Hematopoietic multipotent progenitor cell treated with erythropoietin and hydrocortisone succinate and interleukin-3 and kit ligand, for 4 days (in vitro differentiated cells): ENCODE data around the gene PRAMEF5.
"Not testable (repeated sequence)": the region's sequence is repeated elsewhere in the genome, so short reads cannot be mapped to it uniquely, and the experiment has no call there.

ENCODE experiments used
- DNase-seq: peaks from one replicate; pipeline ENCODE4 v3.0.0-alpha.2; 2015

PRAMEF5 gene

DNA sequence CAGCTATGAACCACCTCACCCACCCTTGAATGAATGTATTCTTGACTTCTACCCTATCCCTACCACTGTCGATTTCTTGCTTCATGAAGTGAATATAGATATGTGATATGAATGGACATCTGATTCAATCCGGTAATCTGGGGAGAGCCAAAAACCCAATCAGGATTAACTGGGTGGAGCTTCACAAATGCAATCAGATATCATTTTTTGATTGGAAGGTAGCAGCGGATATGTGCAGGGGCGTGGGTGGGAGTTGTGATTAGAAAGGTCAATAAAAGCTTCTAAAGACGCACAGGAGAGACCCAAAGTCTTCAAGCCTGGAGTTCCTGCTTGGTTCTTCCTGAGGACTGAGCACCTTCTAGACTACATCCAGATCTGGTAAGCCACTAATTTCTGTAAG, at the start of gene PRAMEF5:
PRAMEF5 (plus strand) TSS at position 301 of the 400 bp plus-strand sequence. CDS start 5,071 bp downstream, outside the sequence.
- not testable (repeated sequence) for DNase-seq

DNA sequence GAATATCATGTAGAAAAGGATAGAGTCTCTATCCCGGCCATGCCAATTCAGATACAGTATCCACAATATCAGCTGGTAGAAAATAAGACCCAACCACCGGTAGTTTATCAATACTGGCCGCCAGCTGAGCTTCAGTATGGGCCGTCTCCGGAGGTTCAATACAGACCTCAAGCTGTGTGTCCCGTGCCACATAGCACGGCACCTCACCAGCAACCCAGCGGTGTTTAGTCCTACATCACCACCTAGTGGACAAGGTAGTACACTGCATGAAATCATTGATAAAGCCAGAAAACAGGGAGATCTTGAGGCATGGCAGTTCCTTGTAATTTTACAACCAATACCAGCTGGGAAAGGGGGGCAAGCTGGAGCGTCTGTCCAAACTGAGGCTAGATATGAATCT, 45.3 kb upstream of the PRAMEF5 start:
- not testable (repeated sequence) for DNase-seq

- not testable (repeated sequence) for DNase-seq
Measured at GRCh38 chr1:13216619-13217018, 37.4 kb upstream of the PRAMEF5 start.

DNA sequence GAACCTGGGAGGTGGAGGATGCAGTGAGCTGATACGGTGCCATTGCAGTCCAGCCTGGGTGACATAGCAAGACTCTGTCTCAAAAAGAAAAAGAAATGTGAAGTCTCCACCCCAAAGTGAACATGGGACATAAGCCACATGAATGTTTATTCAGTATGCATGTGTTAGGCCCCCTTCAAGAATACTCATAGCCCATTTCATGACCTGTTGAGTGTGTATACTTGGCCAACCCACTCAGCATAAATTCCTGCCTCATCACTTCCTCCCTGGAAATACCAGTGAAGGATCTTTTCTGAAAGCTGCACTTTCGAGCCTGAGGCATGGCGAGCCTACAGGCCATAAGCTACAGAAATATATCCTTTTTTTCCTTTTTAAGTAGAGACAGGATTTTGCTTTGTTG, 34.8 kb upstream of the PRAMEF5 start:
- not testable (repeated sequence) for DNase-seq

DNA sequence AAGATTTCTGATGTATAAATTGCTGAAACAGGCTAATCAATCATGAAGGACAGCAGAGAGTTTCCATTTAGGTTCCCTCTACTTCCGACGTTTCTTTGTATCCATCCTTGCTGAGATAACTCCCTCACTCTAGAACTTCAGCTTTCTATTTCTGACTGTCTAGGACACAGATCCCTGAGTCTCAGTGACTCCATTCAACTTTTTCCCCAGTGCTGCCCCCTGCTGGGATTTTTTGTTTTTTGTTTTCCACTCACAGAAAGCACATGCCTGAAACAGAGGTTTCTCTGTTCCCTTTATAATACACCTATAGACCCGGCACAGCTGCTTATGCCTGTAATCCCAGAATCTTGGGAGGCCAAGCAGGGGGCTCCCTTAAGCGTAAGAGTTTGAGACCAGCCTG, 31.2 kb upstream of the PRAMEF5 start:
- not testable (repeated sequence) for DNase-seq

- DNase-seq, result no peak
Measured at GRCh38 chr1:13224480-13225060, 29.4 kb upstream of the PRAMEF5 start.

DNA sequence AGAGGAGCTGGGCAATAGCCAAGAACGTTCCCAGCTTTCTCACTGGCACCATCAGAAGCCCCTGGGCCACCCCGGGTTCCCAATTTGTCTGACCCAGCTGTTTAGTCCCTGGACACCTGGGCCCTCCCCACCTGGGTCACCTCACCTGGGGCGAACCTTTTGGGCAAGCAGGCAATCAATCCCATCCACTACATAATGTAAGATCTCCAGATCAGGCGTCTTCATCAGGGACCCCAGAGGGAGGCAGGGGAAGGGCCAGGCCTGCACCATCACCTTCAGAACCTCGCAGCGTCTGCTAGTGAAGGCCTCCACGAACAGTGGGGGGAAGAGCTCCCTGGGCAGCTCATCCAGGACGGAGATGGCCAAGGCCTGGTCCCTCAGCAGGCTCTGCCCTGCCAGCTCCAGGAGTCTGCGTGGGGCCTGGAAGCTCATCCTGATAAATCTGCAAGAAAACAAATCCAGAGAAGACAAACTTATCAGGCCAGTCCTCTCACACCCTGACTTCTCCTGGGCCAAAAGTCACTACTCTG, 28.3 kb upstream of the PRAMEF5 start, which contains the start of gene PRAMEF18:
PRAMEF18 (minus strand) TSS at position 480 of the 530 bp plus-strand sequence; CDS start at position 432, 48 bp downstream.
- DNase-seq, result not testable (repeated sequence)

- DNase-seq, result not testable (repeated sequence)
Measured at GRCh38 chr1:13227271-13228055, 26.5 kb upstream of the PRAMEF5 start.

- DNase-seq, result peak; percentile 76
Measured at GRCh38 chr1:13228343-13228781, 25.6 kb upstream of the PRAMEF5 start.

DNA sequence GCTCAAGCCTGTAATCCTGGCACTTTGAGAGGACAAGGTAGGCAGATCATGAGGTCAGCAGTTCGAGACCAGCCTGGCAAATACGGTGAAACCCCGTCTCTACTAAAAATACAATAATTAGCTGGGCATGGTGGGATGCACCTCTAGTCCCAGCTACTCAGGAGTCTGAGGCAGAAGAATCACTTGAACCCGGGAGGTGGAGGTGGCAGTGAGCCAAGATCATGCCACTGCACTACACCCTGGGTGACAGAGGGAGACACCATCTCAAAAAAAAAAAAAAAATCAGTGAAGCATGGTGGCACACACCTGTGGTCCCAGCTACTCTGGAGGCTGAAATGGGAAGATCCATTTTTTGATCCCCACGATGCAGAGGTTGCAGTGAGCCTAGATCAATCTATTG, 23.9 kb upstream of the PRAMEF5 start:
- DNase-seq, result not testable (repeated sequence)

DNA sequence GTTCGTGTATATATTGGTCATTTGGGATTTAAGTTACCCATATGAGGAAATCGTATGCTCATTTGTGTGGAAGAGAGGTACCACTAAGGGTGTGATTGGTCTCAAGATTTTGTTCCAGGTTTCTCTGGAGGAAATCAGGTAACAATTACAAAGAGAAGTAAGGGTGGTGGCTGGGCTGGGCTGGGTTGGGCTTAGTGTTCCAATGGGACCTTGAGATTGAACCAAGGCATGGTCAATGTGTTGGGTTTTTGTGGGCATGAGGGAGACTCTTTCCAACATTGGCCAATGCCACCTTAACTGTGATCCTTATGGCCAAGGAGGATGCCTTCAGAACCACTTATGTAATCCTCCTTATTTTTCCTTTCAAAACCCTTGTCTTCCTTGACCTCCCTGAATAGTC, 23.4 kb upstream of the PRAMEF5 start:
- not testable (repeated sequence) for DNase-seq

- not testable (repeated sequence) for DNase-seq
Measured at GRCh38 chr1:13231061-13231750, 22.8 kb upstream of the PRAMEF5 start.

DNA sequence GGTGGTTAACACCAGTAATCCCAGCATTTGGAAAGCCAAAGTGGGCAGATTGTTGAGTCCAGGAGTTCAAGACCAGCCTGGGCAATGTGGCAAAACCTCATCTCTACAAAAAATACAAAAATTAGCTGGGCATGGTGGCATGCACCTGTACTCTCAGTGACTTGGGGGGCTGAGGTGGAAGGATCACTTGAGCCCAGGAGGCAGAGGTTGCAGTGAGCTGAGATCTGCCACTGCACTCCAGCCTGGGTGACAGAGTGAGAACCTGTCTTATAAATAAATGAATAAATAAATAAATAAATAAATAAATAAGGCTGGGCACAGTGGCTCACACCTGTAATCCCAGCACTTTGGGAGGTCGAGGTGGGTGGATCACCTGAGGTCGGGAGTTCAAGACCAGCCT, 21.9 kb upstream of the PRAMEF5 start:
- not testable (repeated sequence) for DNase-seq

- DNase-seq, result not testable (repeated sequence)
Measured at GRCh38 chr1:13234057-13234456, 19.9 kb upstream of the PRAMEF5 start.

DNA sequence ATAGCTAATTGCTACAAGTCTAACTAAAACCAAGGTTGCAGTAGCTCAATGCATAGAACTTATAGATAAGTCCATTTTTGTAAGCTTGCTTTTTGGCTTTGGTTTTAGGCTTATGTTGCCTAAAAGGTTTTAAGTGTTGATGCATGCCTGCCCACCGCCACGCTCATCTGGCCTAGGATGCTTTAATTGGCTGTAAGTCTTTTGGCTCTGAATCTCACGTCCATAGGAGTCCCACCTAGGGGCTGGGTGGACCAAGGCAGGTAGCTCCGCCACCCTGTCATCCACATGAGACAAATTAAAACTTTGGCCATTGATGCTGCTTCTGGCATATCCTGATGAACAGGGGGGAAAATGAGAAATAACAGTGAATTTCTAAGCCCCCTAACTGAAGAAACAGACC, 16.4 kb upstream of the PRAMEF5 start:
- DNase-seq, result not testable (repeated sequence)

GRCh38 chr1:13239633-13240032, 14.4 kb upstream of the PRAMEF5 start:
- not testable (repeated sequence) for DNase-seq

DNA sequence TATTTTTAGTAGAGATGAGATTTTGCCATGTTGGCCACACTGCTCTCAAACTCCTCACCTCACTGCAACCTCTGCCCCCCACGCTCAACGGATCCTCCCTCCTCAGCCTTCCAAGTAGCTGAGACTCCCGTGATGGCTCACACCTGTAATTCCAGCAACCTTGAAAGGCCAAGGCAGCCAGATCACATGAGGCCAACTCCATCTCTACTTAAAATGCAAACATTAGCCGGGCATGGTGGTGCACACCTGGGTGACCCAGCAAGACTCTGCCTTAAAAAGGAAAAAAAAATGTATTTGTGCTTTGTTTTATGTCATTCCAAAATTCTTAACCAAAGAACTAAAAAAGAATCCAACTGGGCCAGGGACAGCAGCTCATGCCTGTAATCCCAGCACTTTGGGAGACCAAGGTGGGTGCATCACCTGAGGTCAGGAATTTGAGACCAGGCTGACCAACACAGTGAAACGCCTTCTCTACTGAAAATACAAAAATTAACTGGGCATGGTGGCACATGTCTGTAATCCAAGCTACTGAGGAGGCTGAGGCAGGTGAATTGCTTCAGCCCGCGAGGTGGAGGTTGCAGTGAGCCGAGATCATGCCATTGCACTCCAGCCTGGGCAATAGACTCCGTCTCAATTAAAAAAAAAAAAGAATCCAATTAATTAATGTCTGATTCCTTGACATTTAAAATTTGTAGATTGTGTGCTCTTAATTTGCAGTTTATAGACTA, 10.3 kb upstream of the PRAMEF5 start:
- DNase-seq, result not testable (repeated sequence)

DNA sequence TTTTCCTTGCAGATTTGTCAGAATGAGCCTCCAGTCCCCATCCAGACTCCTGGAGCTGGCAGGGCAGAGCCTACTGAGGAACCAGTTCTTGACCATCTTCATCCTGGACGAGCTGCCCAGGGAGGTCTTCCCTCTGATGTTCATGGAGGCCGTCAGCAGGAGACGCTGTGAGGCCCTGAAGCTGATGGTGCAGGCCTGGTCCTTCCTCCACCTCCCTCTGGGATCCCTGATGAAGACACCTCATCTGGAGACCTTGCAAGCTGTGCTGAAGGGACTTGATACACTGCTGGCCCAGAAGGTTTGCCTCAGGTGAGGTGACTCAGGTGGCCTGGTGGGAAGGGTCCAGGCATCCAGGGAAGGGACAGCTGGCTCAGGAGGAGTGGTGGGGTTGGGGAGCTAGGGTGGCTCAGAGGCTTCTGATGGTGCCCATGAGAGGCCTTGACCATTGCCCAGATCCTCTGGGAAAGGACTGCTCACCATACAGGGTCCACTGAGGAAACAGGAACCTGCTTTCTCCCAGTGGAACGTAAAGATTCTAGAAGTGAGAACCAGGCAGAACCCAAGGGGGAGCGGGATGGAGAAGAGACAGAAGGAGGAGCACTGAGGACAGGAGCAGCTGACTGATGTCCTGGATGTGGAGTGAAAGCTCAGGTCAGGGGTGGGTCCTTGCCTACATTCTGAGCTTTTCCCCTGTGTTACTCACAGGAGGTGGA, 8.0 kb upstream of the PRAMEF5 start:
- not testable (repeated sequence) for DNase-seq

DNA sequence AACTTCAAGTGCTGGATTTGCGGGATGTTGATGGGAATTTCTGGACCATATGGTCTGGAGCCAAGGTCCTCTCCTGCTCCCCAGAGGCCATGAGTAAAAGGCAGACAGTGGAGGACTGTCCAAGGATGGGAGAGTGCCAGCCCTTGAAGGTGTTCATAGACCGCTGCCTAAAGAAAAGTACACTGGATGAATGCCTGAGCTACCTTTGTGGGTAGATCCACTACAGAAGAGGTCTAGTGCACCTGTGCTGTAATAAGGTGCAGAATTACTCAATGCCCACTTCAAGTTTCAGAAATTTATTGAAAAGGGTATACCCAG, 7.5 kb upstream of the PRAMEF5 start:
- DNase-seq, result not testable (repeated sequence)

- DNase-seq, result not testable (repeated sequence)
Measured at GRCh38 chr1:13247122-13247521, 6.9 kb upstream of the PRAMEF5 start.

GRCh38 chr1:13265124-13265523, 11.1 kb downstream of the PRAMEF5 start:
- DNase-seq, result not testable (repeated sequence)

DNA sequence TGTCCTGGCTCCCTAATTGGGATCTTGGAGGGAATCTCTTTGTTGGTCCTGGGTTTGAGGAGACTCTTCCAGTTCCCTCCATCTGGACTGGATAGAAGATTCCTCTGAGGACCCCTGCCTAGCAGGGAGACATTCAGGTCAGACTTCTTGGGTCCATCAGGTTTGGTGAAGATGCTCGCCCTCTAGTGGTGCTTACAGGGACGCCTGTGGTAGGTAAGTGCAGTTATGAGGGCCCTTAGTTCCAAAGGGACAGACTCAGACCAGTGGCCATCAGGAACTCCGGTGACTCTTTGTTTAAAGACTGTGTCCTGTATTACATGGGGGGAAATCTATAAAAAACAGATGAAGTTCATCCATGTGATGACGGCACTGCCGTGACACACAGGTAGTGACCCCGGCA, 23.0 kb downstream of the PRAMEF5 start:
- not testable (repeated sequence) for DNase-seq
